ENCODE results near the gene USP32.
"Not testable (repeated sequence)": the region's sequence is repeated elsewhere in the genome, so short reads cannot be mapped to it uniquely, and the experiment has no call there.

USP32 gene

DNA sequence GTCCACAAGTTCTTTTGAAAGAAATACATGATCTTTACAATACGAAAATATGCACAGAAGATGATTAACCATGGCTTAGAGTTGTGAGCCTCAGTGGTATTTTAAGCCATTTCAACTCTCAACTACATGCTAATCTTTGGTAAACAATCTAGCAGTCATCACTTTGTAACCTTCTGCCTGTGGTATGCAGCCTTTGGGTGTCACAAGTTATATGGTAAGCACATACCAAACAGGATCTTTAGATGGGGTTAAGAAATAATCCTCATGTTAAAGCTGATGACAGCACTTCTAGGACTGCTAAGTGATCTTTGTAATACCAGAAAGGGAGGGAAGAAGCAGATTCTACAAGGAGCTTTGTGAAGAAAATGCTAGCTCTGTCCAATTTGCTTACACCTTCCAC is 167.9 kb downstream of the USP32 start:
- TF ChIP-seq CTCF (IDR thresholded peaks at IDR 0.05; ENCODE audit: low read length, missing control alignments) = no peak
- no peak for DNase-seq (ENCODE audit: low read depth)
- no peak overlapping the region for H3K4me3 ChIP-seq (replicated peaks; ENCODE audit: low read depth, low read length)

DNA sequence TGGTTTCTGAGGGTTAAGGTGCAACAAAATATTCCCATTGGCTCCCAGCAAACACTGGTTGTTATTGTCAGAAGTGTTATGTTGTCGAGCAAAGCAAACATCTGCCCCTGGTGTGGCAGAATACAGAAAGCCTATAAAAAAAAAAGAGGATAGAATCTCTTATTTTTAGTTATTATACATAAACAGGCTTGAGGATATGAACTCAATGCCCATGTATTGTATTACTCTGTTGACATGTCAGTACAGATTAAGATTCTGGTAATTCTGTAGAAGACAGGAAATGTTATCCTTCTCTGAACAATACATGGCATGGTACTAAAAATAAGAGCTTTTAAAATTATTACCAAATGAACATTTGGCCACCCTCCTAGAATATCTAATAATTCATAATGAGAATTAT is 168.5 kb downstream of the USP32 start:
- TF ChIP-seq CTCF (IDR thresholded peaks at IDR 0.05; ENCODE audit: low read length, missing control alignments) = no peak
- no peak overlapping the region for H3K4me3 ChIP-seq (replicated peaks; ENCODE audit: low read depth, low read length)
- no peak for DNase-seq (ENCODE audit: low read depth)

DNA sequence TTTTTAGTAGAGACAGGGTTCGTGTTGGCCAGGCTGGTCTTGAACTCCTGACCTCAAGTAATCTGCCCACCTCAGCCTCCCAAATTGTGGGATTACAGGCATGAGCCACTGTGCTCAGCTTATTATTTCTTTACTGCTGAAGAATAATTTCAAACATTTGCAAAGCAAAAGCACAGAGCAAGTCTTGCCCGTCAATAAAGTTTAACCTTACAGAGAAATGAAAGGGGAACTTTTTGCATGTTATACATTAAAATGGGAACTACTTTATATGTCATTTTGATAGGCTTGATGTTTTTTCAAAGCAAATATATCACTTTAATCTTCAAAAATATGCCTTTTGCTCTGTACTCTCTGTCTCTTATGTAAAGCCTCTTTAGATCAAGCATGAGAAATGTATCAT is 173.2 kb downstream of the USP32 start:
- DNase-seq (ENCODE audit: low read depth); H3K4me3 ChIP-seq (replicated peaks; ENCODE audit: low read depth, low read length): not testable (repeated sequence)

GRCh38 chr17:60215895-60216294 is 176.0 kb downstream of the USP32 start:
- DNase-seq (ENCODE audit: low read depth); H3K4me3 ChIP-seq (replicated peaks; ENCODE audit: low read depth, low read length): not testable (repeated sequence)

- H3K4me3 ChIP-seq (replicated peaks; ENCODE audit: low read depth, low read length); DNase-seq (ENCODE audit: low read depth): not testable (repeated sequence)
Observed at GRCh38 chr17:60211282-60211681, 180.7 kb downstream of the USP32 start.

DNA sequence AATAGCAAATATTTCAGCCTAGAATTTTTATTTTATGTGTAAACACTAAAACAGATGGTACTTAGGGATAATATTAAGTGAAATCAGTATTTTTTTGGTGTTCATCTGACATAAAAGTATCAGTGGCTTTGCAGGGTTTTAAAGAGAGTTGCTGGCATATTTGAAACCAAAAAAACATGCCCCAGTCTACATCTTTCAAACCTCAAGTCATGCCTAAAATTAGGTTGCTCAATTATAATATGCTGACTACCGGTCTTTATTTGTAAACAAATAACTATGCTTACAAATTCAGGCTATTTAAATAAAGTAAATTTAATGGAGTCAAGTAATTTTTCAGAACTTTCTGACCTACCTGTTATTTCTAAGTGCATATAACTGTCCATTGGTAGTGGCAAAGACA is 183.6 kb downstream of the USP32 start:
- not testable (repeated sequence) for H3K4me3 ChIP-seq (replicated peaks; ENCODE audit: low read depth, low read length); DNase-seq (ENCODE audit: low read depth)

DNA sequence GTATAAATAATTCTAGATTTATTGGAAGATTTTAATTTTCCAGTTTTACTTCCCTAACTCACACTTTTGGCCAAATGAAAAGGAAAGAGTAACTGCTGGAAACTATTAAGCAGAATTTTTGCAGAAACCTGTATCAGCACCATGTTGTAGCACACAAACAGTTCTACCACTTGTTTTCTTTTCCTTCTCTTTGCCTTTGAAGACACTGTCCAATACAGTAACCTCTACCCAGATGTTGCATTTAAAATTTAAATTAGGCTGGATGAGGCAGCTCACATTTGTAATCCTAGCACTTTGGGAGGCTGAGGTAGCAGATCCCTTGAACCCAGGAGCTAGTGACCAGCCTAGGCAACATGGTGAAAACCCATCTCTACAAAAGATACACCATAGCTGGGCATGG is 186.2 kb downstream of the USP32 start:
- not testable (repeated sequence) for DNase-seq (ENCODE audit: low read depth); H3K4me3 ChIP-seq (replicated peaks; ENCODE audit: low read depth, low read length)

- not testable (repeated sequence) for DNase-seq (ENCODE audit: low read depth); H3K4me3 ChIP-seq (replicated peaks; ENCODE audit: low read depth, low read length)
Observed at GRCh38 chr17:60198630-60199029, 193.3 kb downstream of the USP32 start.

DNA sequence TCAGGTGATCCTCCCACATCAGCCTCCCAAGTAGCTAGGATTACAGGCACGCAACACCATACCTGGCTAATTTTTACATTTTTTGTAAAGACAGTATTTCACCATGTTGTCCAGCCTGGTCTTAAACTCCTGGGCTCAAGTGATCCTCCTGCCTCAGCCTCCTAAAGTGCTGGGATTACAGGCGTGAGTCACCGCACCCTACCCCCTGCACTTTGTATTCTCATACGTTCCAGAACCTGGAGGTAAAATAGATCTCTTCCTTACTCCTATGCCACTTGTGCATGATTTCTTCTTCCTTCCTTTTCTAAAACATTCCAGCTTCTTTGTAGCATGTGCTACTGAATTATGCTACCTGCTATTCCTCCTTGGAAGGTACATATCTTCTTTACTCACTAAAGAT is 197.8 kb downstream of the USP32 start:
- not testable (repeated sequence) for DNase-seq (ENCODE audit: low read depth); H3K4me3 ChIP-seq (replicated peaks; ENCODE audit: low read depth, low read length)

- no peak for TF ChIP-seq CTCF (IDR thresholded peaks at IDR 0.05; ENCODE audit: low read length, missing control alignments)
Observed at GRCh38 chr17:60193482-60193881, 198.5 kb downstream of the USP32 start.

GRCh38 chr17:60193032-60193431 is 198.9 kb downstream of the USP32 start:
- DNase-seq (ENCODE audit: low read depth); H3K4me3 ChIP-seq (replicated peaks; ENCODE audit: low read depth, low read length): not testable (repeated sequence)

More at GRCh38 chr17:60193482-60193881, 198.5 kb downstream of the USP32 start:
- H3K4me3 ChIP-seq (replicated peaks; ENCODE audit: low read depth, low read length) = no peak overlapping the region
- no peak for DNase-seq (ENCODE audit: low read depth)

- DNase-seq (ENCODE audit: low read depth); H3K4me3 ChIP-seq (replicated peaks; ENCODE audit: low read depth, low read length): not testable (repeated sequence)
Observed at GRCh38 chr17:60190032-60190431, 201.9 kb downstream of the USP32 start.
